NCI-H1436 treated with DMSO at 0.1 percent for 48 hours (cell line): ENCODE data around the gene PDHX.

Experiments used
- DNase-seq: peaks from one replicate; lab custom pipeline; 2025; lab: John Stamatoyannopoulos, UW

Gene PDHX

DNA sequence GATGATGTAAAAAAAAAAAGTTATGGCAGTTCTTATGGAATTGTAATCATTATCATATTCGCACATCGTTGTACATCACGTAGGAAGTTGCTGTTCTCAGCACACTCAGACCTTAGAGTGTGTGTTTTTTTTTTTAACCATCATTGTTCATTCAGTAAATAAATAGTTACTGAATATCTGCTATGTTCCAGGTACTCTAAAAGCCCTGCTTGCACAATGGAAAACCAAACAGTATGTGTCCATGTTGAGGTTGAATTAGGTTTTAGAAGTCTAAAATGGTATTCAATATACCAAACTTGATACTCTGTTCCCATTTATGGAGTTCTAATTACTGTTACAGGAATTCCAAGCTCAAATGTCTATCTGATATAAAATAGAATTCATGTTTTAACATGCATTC lies 41.2 kb downstream of the PDHX start:
- no peak for DNase-seq

DNA sequence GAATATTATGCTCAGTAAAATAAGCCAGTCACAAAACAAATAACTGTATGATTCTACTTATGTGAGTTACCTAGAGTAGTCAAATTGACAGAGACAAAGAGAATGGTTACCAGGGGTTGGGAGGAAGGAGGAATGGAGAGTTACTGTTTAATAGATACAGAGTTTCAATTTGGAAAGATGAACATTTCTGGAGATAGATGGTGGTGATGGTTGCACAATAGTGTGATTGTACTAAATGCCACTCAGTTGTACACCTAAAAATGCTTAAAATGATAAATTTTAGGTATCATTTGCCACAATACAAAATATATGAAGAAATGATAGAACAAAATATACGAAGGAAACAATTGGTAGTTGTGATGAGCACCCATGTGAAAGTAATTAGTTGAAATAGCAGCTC lies 43.4 kb downstream of the PDHX start:
- no peak for DNase-seq

DNA sequence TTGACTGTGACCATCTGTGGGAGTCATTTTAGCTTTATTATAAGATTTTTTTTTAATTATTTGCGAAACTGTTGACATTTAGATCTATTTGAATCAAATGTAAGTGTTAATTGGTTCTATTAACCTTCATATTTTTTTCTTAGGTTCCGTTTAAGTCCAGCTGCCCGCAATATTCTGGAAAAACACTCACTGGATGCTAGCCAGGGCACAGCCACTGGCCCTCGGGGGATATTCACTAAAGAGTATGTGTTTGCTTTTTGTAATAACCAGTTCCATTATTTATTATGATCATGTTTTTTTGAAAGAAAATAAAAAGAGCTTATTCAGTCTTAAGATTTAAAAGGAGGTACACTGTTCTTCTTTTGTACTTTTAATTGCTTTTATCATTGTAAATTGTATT lies 43.9 kb downstream of the PDHX start:
- no peak for DNase-seq

DNA sequence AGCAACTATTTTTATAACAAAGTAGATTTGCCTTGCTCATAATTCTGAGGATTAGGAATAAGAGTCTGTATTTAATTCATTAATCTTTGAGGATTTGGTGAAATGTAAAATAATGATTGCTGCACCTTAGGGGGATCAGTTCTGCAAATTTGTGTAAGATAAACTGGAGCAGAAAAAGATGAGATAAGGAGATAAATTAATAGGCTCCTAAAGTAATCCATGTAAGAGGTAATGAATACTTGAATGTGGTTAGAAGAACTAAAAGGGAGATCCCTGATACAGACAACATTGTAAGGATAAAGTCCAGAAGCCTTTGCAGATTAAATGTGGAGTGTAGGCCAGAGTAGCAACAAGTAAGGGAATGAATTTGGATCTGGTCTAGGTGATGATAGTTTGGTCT lies 45.6 kb downstream of the PDHX start:
- no peak for DNase-seq

DNA sequence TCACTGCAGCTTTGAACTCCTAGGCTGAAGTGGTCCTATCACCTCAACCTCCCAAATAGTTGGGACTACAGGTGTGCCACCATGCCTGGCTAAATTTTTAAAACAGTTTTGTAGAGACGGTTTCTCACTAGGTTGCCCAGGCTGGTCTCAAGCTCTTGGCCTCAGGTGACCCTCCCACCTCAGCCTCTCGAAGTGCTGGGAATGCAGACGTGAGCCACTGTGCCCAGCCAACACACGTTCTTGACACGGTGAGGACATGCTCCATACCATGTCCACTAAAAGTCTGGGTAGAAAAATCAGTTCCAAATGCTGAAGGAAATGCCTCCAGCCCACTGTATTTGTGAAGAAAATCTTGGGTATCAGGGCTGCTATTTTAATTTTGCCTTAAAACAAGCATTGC lies 46.9 kb downstream of the PDHX start:
- DNase-seq: no peak

DNA sequence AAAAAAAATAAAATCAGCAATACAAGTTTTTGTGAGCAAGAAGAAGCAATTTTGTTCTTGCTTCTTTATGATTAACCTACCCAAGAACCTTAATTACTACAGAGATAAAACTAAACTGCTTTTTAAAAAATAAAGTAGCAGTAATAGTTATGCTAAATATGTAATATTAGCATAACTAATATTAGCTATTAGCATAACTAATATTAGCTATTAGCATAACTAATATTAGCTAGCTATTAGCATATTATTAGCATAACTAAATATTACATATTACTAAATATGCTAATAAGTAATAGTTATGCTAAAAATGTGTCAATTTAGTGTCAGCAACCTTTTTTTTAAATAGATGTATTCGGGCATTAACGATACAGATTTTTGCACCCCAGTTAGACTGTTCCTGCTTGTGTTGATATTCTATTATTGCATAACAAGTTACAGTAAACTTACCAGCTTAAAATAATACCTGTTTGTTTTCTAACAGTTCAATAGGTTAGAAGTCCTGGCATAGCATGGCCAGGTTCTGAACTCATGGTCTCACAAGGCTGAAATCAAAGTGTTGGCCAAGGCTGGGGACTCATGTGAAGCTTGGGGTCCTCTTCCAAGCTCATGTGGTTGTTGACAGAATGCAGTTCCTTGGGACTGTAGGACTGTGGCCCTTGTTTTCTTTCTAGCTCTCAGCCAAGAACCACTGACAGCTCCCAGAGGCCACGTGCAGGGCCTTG lies 48.4 kb downstream of the PDHX start:
- DNase-seq: no peak

DNA sequence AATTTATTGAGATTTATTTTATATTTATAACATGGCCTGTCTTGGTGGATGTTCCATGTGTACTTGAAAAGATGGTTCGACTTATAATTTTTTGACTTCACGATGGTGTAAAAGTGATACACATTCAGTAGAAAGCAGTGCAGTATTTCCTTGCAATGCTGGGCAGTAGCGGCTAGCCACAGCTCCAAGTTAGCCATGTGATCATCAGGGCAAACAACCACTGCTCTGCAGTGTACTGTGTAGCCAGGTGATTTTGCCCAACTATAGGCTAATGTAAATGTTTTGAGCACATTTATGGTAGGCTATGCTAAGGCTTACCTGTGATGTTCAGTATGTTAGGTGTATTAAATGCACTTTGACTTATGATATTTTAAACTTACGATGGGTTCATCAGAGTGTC lies 52.4 kb downstream of the PDHX start:
- DNase-seq: no peak

DNA sequence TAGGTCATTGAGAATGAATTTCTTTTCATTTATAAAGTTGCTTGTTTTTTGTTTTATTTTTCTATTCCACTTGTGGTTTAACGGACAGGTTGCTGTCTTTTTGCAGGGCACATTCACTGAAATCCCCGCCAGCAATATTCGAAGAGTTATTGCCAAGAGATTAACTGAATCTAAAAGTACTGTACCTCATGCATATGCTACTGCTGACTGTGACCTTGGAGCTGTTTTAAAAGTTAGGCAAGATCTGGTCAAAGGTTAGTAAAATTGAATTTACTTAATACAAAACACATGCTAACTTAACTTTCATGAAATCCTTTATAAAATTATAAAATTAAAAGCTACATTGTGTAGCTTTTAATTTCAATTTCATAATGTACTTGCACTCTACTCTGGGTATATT lies 53.6 kb downstream of the PDHX start:
- no peak for DNase-seq

DNA sequence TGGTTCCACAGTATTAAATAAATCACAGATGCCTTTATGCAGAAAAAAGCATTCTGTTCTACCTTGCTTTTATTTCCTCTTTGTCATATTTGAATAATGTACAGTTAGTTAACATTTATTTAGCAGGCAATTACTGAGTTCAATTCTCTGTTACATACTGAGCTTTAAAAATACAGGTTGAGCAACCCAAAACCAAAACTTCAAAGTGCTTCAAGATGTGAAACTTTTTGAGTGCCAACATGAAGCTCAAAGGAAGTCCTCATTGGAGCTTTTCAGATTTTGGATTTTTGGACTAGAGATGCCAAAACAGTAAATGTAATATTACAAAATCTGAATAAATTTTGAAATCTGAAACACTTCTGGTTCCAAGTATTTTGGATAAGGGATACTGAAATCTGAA lies 54.1 kb downstream of the PDHX start:
- DNase-seq: no peak

DNA sequence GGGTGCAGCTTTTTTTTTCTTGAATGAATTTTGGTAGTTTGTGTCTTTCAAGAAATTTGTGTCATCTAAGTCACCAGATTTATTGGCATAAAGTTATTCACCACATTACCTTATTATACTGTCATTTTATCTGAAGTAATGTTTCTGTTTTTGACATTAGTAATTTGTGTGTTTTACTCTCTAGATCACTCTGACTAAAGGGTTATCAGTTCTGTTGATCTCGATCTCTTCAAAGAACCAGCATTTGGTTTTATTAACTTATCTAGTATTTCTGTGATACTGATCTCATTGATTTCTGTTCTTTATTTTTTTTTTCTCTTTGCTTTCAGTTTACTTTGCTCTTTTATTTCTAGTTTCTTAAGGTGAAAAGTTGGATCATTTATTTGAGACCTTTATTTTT lies 55.5 kb downstream of the PDHX start:
- no peak for DNase-seq

DNA sequence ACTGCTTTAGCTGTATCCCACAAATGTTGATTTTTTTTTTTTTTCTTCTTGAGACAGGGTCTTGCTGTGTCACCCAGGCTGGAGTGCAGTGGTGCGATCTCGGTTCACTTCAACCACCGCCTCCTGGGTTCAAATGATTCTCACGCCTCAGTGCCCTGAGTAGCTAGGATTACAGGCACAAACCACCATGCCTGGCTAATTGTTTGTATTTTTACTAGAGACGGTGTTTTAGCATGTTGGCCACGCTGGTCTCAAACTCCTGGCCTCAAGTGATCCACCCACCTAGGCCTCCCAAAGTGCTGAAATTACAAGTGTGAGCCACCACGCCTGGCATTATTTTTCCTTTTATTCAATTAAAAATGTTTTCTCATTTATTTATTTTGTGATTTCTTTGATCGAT lies 55.9 kb downstream of the PDHX start:
- DNase-seq: no peak

DNA sequence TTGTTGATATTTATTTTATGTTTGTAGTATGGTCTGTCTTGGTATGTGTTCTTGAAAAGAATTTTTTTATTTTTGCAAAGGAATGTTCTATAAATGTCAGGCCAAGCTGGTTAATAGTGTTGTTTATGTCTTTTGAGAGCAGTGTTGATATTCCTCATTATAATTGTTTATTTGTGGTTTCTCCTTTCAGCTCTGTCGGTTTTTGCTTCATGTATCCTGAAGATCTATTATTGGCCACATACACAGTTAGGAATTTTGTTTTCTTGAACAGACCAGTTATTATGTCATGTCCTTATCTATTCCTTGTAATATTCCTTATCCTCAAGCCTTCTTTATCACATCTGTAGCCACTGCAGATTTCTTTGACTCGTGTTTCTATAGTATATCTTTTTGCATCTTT lies 56.5 kb downstream of the PDHX start:
- no peak for DNase-seq

DNA sequence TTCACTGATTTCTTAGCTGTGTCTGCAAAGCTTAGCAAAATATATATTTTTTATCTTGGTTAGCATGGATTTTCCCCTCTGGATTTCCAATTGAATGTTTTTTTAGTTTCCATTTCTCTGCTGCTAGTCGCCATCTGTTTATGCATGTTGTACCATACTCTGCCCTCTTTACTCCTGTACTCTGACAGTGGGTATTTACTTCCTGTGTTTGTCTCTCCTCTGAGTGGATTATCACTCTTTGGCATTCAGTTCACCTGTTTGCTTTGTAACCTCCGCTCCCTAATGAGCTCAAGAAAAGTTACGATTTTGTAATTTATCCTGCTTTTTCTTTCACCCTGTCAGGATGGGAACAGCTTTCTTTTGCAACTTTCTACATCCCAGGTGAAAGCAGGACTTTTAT lies 59.1 kb downstream of the PDHX start:
- no peak for DNase-seq

DNA sequence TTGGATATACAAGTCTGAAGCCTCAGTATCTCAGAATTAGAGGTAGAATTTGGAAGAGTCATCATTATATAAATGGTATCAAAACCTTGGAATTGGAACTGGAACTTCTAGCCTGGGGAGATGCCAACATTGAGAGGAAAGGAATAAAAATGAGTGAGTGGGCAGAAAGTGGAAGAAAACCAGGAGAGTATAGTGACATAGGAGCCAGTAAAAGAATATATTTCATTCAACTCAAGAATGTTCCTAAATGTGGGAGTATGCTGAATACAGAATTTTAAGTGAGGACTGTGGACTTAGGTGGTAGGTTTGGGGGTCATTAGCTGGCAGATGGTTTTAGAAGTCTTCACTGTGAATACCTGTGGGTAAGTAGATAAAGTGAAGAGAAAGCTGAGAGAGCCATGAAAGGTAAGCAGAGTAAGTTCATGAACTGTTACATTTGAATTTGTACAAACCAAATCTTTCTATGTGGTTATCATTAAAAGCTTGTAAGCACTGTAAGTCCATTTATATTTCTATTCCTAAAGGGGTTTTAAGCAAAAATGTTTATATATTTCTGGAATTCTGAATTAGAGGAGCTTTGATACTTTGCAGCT lies 60.2 kb downstream of the PDHX start:
- no peak for DNase-seq

DNA sequence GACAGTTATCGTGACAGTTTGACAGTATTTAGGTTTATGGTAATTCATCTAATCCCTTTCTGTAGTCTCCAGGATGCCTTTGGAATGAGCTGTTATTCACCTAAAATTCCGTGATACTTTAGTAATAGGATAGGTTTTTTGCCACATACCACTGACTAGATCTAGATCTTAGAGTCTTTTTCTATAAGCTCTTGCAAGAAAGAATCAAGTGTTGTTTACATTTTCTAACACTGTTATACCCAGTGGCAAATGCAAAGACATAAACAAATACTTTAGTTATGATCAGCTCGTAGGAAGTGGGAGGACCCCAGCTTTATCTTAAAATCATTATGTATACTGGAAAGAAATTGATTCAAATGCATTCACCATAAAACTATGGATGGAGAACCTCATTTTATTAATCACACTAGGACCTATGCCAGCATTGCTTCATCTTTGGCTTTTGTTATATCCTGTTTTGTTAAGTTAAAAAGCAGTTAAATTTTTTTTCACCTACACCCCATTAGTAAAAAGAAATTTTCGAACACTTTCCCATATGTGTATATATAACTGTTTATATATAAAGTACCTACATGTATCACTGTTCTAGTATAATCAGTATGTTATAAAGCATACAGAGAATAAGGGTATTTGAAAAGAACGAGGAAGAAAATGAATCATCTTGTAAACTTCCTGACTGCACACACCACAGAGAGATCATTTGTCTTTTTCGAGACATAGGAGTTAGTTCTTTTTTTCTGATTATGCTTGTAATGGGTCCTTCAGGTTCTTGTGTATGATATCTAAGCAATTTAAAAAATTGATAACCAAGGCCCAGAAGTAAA lies 60.9 kb downstream of the PDHX start:
- no peak for DNase-seq

DNA sequence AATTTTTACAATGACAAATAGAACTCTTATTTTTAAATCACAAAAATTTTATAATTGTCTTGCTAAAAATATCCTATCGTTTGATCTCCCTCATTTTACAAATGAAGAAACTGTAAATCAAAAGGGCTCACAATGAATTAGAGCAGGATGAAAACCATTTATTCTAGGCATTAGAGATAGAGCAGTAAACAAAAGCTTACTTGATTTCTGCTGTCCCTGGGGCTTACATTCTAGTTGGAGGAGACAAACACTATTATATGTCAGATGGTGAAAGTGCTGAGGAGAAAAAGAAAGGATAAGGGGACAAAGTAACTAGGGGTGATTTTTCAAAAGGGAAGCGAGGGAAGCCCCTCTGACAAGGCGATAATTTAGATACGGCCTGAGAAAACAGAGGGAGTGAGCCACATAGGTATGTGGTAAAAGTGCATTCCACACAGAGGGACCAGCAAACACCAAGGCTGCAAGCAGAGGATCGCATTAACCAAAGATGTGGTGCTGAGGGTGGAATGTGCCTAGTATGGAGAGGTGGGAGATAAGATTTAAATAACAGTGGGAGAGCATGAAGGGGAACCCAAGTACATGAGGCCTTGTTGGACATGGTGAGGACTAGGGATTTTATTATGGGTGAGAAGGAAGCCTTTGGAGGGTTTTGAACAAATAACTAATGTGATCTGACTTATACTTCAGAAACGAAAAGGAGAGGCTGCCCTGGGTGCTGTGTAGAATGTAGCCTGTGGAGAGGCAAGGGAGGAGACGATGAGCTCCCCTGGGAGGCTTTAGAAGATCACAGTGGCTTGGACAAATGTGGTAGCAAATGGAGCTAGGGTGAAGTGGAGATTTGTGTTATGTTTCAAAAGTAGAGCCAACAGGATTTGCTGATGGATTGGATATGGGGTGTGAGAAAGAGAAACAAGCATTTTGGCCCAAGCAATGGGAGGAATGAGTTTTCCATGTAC lies 62.1 kb downstream of the PDHX start:
- no peak for DNase-seq

DNA sequence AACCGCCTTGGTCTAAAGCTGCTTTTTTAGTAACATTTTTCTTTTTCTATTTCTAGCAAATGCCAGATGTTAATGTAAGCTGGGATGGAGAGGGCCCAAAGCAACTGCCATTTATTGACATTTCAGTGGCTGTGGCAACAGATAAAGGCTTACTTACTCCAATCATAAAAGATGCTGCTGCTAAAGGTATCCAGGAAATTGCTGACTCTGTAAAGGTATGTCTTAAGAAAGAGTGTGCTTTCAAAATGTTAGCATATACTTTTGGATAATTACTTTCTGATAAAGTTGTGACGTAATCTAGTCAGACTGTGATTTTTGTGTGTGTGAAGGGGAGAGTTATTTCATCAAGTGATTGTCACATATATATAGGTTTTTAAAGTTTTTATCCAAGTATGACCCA lies 68.1 kb downstream of the PDHX start:
- no peak for DNase-seq

DNA sequence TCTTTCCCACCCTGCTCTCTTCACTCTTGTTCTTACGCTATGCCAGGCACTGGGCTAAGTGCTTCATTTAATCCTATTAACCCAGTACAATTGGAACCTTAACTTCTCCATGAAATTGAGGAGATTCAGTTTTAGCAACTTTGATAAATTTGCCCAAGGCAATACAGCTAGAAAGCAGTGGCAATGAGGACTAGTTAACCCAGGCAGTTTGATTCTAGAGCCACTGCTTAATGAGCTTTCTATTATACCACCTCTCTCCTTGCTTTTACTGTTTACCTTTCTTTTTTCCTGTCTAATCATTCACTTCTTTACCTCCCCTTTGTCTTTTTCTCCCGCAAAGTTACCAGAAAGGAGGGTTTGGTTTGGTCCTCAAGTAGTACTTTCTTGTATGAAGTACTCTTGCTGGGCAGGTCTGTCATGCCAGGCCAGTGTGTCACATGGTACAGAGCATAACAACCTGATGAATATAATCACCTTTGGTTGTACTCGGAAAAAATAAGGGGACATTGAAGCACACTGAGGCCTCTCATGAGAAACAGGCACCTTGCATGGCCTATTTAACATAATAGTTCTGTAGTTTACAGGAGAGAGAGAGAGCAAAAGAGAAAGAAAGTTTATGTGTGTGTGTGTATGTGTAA lies 70.6 kb downstream of the PDHX start:
- DNase-seq: no peak

DNA sequence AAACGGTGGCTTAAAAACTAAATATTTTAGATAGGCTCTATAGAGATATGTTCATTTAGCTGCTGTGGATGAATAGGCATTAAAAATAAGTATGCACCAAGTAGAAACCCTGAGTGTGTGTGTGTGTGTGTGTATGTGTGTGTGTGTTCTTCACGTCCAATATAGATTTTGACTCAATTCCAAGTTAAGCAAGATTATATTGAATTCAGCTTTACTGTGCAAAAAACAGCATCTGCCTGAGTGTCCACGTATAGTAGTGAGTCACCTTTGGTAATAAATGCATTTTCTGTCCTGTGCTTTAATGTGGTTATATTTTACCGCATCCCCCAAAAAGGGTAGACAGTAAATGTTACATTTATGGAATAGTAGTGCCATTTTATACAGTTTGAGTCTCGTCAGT lies 71.2 kb downstream of the PDHX start:
- no peak for DNase-seq

DNA sequence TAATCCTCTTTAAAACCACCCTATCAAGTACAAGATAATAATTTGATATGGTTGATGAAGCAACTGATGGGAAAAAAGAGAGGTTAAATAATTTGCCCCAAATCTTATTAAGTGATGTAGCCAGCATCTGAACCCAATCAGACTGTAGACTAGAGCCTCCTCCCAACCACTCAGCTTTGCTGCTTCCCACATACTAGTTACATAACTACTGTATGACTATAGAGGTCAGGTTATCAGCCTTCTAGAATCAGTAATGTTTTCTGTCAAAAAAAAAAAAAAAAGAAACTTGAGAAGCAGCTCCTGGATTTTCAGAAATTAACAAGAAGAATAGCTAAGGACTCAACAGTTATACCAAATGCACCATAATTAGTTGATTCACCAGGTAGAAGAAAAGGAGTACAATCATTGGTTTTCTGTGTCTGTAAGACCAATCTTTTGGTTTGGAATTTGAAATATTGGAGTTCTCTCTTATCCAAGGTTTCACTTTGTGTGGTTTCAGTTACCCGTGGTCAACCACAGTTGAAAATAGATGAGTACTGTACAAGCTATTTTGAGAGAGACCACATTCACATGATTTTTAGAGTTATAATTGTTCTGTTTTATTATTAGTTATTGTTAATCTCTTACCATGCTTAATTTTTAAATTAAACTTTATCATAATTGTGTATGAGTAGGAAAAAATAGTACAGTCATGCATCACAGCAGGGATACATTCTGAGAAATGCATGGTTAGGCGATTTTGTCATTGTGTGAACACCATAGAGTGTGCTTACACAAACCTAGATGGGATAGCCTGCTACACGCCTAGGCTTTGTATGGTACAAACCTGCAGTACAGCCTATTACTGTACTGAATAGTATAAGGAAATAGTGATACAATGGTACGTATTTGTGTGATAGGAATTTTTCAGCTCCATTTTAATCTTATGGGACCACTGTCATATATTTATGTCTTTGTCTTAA lies 72.2 kb downstream of the PDHX start:
- DNase-seq: no peak

DNA sequence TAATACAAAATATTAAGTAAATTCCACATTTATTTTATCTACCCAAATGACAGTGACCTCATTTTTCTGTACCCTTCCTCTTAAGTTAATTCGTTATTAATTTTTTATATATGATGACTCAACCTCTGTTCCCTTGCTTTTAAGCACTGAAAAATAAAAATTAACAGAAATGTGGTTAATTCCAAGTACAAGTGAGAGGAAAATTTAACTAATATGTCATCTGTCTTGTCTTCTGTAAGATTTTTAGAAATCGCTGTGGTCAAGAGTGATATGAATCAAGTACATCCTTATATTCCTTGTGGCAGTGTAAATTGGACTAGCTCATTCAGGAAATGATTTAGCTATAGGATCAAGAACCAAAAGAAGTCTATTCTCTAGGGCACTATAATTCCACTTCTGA lies 74.5 kb downstream of the PDHX start:
- DNase-seq: no peak
